ENCODE results near the gene SCUBE1.

Gene SCUBE1

GRCh38 chr22:43188829-43189545 lies 154.2 kb downstream of the SCUBE1 start:
- no peak for DNase-seq

GRCh38 chr22:43187171-43188099 lies 155.7 kb downstream of the SCUBE1 start:
- DNase-seq = peak; percentile 97

- peak; percentile 62 to 64 for DNase-seq
Measured at GRCh38 chr22:43186272-43187170, 156.7 kb downstream of the SCUBE1 start, which contains the start of gene TTLL12. Gene TTLL12, minus strand, starts transcription at chr22:43187134. Its CDS starts 65 bp downstream, at chr22:43187069.

- DNase-seq = no peak
Measured at GRCh38 chr22:43185860-43186261, 157.3 kb downstream of the SCUBE1 start.

- DNase-seq = no peak
Measured at GRCh38 chr22:43183496-43184277, 159.5 kb downstream of the SCUBE1 start.

GRCh38 chr22:43182726-43183125 lies 160.4 kb downstream of the SCUBE1 start:
- DNase-seq = no peak

- no peak for DNase-seq
Measured at GRCh38 chr22:43182118-43182517, 161.1 kb downstream of the SCUBE1 start.

GRCh38 chr22:43181321-43182076 lies 161.7 kb downstream of the SCUBE1 start:
- DNase-seq = no peak

GRCh38 chr22:43180670-43181069 lies 162.5 kb downstream of the SCUBE1 start:
- DNase-seq = no peak

GRCh38 chr22:43179911-43180195 lies 163.3 kb downstream of the SCUBE1 start:
- no peak for DNase-seq

GRCh38 chr22:43179146-43179910 lies 163.8 kb downstream of the SCUBE1 start:
- DNase-seq = no peak

- DNase-seq = no peak
Measured at GRCh38 chr22:43177479-43177878, 165.7 kb downstream of the SCUBE1 start.

- DNase-seq = no peak
Measured at GRCh38 chr22:43176090-43176489, 167.1 kb downstream of the SCUBE1 start.

- DNase-seq = no peak
Measured at GRCh38 chr22:43174941-43175531, 168.1 kb downstream of the SCUBE1 start.

GRCh38 chr22:43173976-43174720 lies 169.0 kb downstream of the SCUBE1 start:
- no peak for DNase-seq

GRCh38 chr22:43173566-43173965 lies 169.6 kb downstream of the SCUBE1 start:
- no peak for DNase-seq

- no peak for DNase-seq
Measured at GRCh38 chr22:43172191-43172590, 171.0 kb downstream of the SCUBE1 start.

GRCh38 chr22:43171607-43172006 lies 171.6 kb downstream of the SCUBE1 start:
- DNase-seq = no peak

- no peak for DNase-seq
Measured at GRCh38 chr22:43171019-43171491, 172.1 kb downstream of the SCUBE1 start.
